Esophagus muscularis mucosa (tissue), 4 donors: ENCODE data around the gene ATP1A3. TPM values are rescaled to one million over a fixed set of nuclear protein-coding genes. Genes with fewer than 3 reads are reported as not detected.

ENCODE experiments used
- DNase-seq: peaks from one replicate; pipeline ENCODE4 v3.0.0-alpha.2; 2017; ENCODE audit errors: extremely low spot score
- H3K27ac ChIP-seq, 4 donors: fragments of 200-600 bp; sonication (generic); replicated peaks in 1 of 4; 1 replicate in 3 of 4; 2 replicates in 1 of 4; pipeline ENCODE4 v1.5.1; 2016 to 2019; ENCODE audit warnings: mild to moderate bottlenecking in 1 of 4
- H3K27me3 ChIP-seq, 4 donors: fragments of 200-600 bp; sonication (generic); one replicate each; pipeline versions ENCODE4 v1.5.1 to v1.6.0; 2016 to 2019
- H3K36me3 ChIP-seq, 4 donors: fragments of 200-600 bp; sonication (generic); one replicate each; pipeline ENCODE4 v1.5.1; 2016 to 2019
- H3K4me1 ChIP-seq, 4 donors: fragments of 200-600 bp; sonication (generic); one replicate each; pipeline ENCODE4 v1.5.1; 2016 to 2019
- H3K4me3 ChIP-seq, 4 donors: fragments of 200-600 bp; sonication (generic); 1 replicate in 2 of 4; 2 replicates in 2 of 4; pipeline ENCODE4 v1.5.1; 2016 to 2019; ENCODE audit warnings: mild to moderate bottlenecking in 4 of 4, moderate library complexity in 1 of 4
- H3K9me3 ChIP-seq, 4 donors: fragments of 200-600 bp; sonication (generic); 1 replicate in 3 of 4; 2 replicates in 1 of 4; pipeline ENCODE4 v1.5.1; 2016 to 2019
- CTCF ChIP-seq, 3 experiments: fragments of 200-600 bp in 2 of 3; fragments of 450-650 bp in 1 of 3; sonication (generic) in 2 of 3; IDR thresholded peaks; one replicate each; pipeline ENCODE4 v1.5.1; 2017 to 2019; ENCODE audit warnings: antibody characterized with exemption in 3 of 3, mild to moderate bottlenecking in 2 of 3, moderate library complexity in 1 of 3
- EP300 ChIP-seq: sonication (generic); formaldehyde crosslinking; IDR thresholded peaks from one replicate; pipeline ENCODE4 v1.6.1; 2017; ENCODE audit warnings: antibody characterized with exemption
- POLR2A ChIP-seq: fragments of 450-650 bp; IDR thresholded peaks from one replicate; pipeline ENCODE4 v1.6.1; 2017; ENCODE audit warnings: antibody characterized with exemption, moderate library complexity, mild to moderate bottlenecking, low read depth
- POLR2AphosphoS5 ChIP-seq, 2 donors: sonication (generic); formaldehyde crosslinking; IDR thresholded peaks; one replicate each; pipeline ENCODE4 v1.6.1; 2017; ENCODE audit warnings: antibody characterized with exemption in 2 of 2
- WGBS: methylation state at CpG from one replicate; pipeline ENCODE4 v1.1.5; 2018; 5-methylcytosine and 5-hydroxymethylcytosine counted together
- intact Hi-C: fragments of 100-400 bp; cut with DNase I; formaldehyde crosslinking; loops from one replicate; pipeline ENCODE4 v1.15.1; 2023
- total RNA-seq, 4 donors: library from RNA; depleted of rRNA; stranded (reverse); fragments of >200 nt; gene quantifications; one replicate each; pipeline versions ENCODE4 v1.1.0 to v1.2.1, GENCODE V29; 2016

The ATP1A3 gene
- total RNA-seq, 4 donors from 2014 or later: 2.1 to 4.3 (median 3.5) TPM

DNA sequence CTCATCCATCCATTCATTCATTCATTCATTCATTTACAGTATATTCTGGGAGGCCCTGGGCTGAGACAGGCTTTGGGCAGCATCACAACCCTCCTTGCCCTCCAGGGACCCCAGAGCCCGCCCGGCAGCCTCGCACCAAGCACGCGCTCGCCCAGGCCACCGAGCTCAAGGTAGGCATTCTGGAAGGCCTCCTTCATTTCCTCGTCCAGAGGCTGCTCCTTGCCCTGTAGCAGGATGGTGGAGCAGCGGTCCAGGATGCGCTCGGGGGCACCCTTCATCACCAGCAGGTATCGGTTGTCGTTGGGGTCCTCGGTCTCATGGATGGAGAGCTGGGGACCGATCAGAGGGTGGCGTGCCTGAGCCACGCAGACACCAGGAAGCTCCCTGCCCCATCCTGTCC is 15.6 kb downstream of the ATP1A3 start:
- WGBS: 91% methylated on average over 13 of the region's 17 CpGs
- Histone ChIP-seq H3K36me3 (peaks cover 0 to 43% (median 0%) of the 10 kb centered on the region in 4 donors), H3K4me1 (no peaks in the 10 kb centered on the region), H3K9me3 (no peaks in the 10 kb centered on the region), H3K4me3 (no peak overlapping the region), H3K27me3 (no peaks in the 10 kb centered on the region), H3K27ac (no peak overlapping the region)
- TF ChIP-seq POLR2A (no peak), EP300 (no peak), POLR2AphosphoS5 (IDR thresholded peaks at IDR 0.05) (no peak), CTCF (IDR thresholded peaks at IDR 0.05) (no peak)
- intact Hi-C loops: no loop called here
- no peak for DNase-seq

DNA sequence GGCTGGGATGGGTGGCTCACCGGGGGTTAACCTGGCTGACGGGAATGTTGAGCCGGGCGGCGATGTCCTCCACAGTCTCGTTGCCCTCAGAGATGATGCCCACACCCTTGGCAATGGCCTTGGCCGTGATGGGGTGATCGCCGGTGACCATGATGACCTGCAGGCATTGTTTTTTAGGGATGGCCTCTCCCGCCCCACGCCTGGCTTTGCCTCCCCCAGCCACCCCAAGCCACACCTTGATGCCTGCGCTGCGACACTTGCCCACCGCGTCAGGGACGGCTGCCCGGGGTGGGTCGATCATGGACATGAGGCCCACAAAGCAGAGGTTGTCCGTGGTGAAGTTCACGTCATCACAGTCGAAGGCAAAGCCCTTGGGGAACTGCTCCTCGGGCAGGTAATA is 16.1 kb downstream of the ATP1A3 start:
- Histone ChIP-seq H3K27me3 (no peaks in the 10 kb centered on the region), H3K36me3 (peaks cover 0 to 46% (median 0%) of the 10 kb centered on the region in 4 donors), H3K4me1 (no peaks in the 10 kb centered on the region), H3K27ac (no peak overlapping the region), H3K4me3 (no peak overlapping the region), H3K9me3 (no peaks in the 10 kb centered on the region)
- TF ChIP-seq POLR2A (no peak), POLR2AphosphoS5 (IDR thresholded peaks at IDR 0.05) (no peak), CTCF (IDR thresholded peaks at IDR 0.05) (no peak), EP300 (no peak)
- DNase-seq: no peak
- intact Hi-C loops: no loop called here
- 85% methylated on average over 19 of the region's 22 CpGs for WGBS

GRCh38 chr19:41974652-41975051 is 19.4 kb downstream of the ATP1A3 start:
- Histone ChIP-seq H3K36me3 (peaks cover 0 to 37% (median 0%) of the 10 kb centered on the region in 4 donors), H3K27ac (no peak overlapping the region), H3K27me3 (peaks cover 0 to 7% (median 0%) of the 10 kb centered on the region in 4 donors), H3K4me1 (no peaks in the 10 kb centered on the region), H3K9me3 (no peaks in the 10 kb centered on the region), H3K4me3 (no peak overlapping the region)
- WGBS: 81% methylated on average over 8 of the region's 8 CpGs
- TF ChIP-seq POLR2AphosphoS5 (IDR thresholded peaks at IDR 0.05) (no peak), EP300 (no peak), CTCF (IDR thresholded peaks at IDR 0.05) (no peak), POLR2A (no peak)
- intact Hi-C loops: no loop called here
- no peak for DNase-seq

DNA sequence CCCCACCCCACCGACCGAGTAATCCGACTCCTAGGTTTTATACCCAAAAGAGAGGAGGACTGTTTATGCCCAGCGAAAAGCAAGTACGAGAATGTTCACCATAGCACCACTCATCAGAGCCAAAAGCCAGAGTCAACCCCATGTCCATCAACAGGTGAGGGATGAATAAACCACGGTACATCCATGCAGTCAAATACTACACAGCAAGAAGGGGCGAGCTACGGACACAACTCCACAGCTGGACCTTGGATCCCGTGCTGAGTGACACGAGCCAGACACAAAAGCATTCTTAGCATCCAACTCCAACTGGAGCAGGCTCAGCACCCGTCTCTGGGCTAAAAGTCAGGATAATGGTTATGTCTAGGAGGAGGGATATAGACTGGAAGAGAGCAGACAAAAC is 22.7 kb downstream of the ATP1A3 start:
- H3K4me1 ChIP-seq: no peaks in the 10 kb centered on the region
- H3K9me3 ChIP-seq: no peaks in the 10 kb centered on the region
- peaks cover 0 to 50% (median 0%) of the 10 kb centered on the region in 4 donors for H3K36me3 ChIP-seq
- no peak for TF ChIP-seq POLR2AphosphoS5 (IDR thresholded peaks at IDR 0.05)
- no peak for TF ChIP-seq POLR2A
- no peak for TF ChIP-seq EP300
- WGBS: 90% methylated on average over 11 of the region's 11 CpGs
- intact Hi-C loops: no loop called here
- peaks cover 0 to 31% (median 0%) of the 10 kb centered on the region in 4 donors for H3K27me3 ChIP-seq
- DNase-seq: no peak
- H3K27ac ChIP-seq: no peak overlapping the region
- H3K4me3 ChIP-seq: no peak overlapping the region

GRCh38 chr19:41969772-41970458 is 24.1 kb downstream of the ATP1A3 start:
- Histone ChIP-seq H3K4me3 (no peak overlapping the region), H3K4me1 (no peaks in the 10 kb centered on the region), H3K27ac (no peak overlapping the region), H3K27me3 (peaks cover 0 to 35% (median 0%) of the 10 kb centered on the region in 4 donors), H3K36me3 (peaks cover 0 to 42% (median 0%) of the 10 kb centered on the region in 4 donors), H3K9me3 (no peaks in the 10 kb centered on the region)
- WGBS: 92% methylated on average over 15 of the region's 19 CpGs
- DNase-seq: no peak
- no peak for TF ChIP-seq EP300
- no peak for TF ChIP-seq POLR2AphosphoS5 (IDR thresholded peaks at IDR 0.05)
- TF ChIP-seq CTCF (IDR thresholded peaks at IDR 0.05): no peak
- no peak for TF ChIP-seq POLR2A
- intact Hi-C loops: no loop called here
